HFF-Myc (cell line): ENCODE data around the gene MLLT3.

ENCODE experiments used
- DNase-seq: peaks from one replicate; pipeline ENCODE4 v3.0.0-alpha.2; 2011; ENCODE audit warnings: low read depth; ENCODE audit errors: extremely low read depth
- H3K4me3 ChIP-seq: replicated peaks from 2 replicates; pipeline ENCODE4 v1.5.1; 2011; ENCODE audit warnings: low read depth, mild to moderate bottlenecking, control low read depth, low read length
- TF ChIP-seq, protein P1 (sequence below): IDR thresholded peaks from 2 replicates; pipeline ENCODE4 v1.5.1; 2012; ENCODE audit warnings: mild to moderate bottlenecking, low read depth, low read length, control low read depth; ENCODE audit errors: missing control alignments

MLLT3 gene

DNA sequence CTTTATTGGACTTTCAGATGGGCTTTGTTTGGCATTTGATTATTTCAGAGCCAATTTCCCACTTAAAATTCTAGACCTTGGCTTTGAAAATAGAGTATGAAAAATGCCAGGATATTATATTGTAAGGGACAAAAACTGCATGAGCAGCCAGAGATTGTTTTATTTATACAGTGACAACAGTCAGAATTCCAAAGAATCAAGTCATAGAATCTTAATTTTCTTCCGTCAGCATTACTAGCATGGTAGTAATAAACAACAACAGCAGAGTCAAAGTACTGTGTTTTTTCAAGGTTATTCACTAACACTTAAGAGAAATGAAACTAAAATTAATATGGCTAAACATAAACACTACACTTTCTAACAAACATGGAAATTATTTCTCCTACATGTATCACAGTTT, 52.2 kb downstream of the MLLT3 start:
- TF ChIP-seq, protein P1, sequence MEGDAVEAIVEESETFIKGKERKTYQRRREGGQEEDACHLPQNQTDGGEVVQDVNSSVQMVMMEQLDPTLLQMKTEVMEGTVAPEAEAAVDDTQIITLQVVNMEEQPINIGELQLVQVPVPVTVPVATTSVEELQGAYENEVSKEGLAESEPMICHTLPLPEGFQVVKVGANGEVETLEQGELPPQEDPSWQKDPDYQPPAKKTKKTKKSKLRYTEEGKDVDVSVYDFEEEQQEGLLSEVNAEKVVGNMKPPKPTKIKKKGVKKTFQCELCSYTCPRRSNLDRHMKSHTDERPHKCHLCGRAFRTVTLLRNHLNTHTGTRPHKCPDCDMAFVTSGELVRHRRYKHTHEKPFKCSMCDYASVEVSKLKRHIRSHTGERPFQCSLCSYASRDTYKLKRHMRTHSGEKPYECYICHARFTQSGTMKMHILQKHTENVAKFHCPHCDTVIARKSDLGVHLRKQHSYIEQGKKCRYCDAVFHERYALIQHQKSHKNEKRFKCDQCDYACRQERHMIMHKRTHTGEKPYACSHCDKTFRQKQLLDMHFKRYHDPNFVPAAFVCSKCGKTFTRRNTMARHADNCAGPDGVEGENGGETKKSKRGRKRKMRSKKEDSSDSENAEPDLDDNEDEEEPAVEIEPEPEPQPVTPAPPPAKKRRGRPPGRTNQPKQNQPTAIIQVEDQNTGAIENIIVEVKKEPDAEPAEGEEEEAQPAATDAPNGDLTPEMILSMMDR = no peak
- H3K4me3 ChIP-seq = no peak overlapping the region
- DNase-seq = no peak

GRCh38 chr9:20569525-20569924, 52.8 kb downstream of the MLLT3 start:
- TF ChIP-seq, protein P1 = no peak
- H3K4me3 ChIP-seq = no peak overlapping the region
- DNase-seq = no peak

- TF ChIP-seq, protein P1 = no peak
Measured at GRCh38 chr9:20568400-20568799, 53.9 kb downstream of the MLLT3 start.

GRCh38 chr9:20566401-20566800, 55.9 kb downstream of the MLLT3 start:
- no peak overlapping the region for H3K4me3 ChIP-seq
- no peak for DNase-seq
- TF ChIP-seq, protein P1 = no peak

More at GRCh38 chr9:20568400-20568799, 53.9 kb downstream of the MLLT3 start:
- H3K4me3 ChIP-seq = no peak overlapping the region
- DNase-seq = no peak

DNA sequence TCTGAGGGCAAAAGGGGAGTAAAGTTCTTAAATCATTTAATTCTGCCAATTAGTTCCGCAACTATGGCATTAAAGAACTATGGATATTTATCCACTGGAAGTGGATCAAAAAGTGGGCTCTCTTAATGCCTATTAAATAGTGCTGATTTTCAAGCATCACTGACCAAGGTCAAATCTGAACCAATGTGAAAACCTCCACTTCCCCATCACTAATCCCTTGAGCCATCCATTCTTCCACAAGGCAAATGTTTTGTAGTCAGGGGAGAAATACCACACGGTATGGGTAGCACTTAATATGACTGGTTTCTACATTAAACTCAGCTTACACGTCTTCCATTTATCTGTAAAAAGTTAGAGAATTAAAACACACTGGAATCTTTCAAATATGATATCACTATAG, 57.6 kb downstream of the MLLT3 start:
- TF ChIP-seq, protein P1 = no peak
- no peak overlapping the region for H3K4me3 ChIP-seq
- no peak for DNase-seq

DNA sequence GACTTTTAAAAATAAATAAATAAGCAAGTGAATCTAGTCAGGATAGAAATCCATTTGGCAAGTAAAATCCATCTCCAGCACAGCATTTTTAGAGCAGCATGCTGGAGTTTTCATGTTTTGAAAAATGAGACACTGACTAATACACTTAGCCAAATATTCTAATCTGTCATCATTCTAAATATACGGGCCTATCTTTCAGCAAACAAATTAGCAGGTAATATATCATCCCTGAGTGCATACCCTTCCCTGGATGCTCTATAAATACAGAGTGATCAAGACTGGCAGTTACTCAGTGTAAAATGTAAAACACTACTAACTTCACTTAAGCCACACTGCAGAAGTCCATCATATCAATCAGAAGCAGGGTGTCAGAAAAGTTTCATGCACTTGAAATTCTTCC, 58.4 kb downstream of the MLLT3 start:
- DNase-seq = no peak
- no peak overlapping the region for H3K4me3 ChIP-seq
- TF ChIP-seq, protein P1 = no peak

DNA sequence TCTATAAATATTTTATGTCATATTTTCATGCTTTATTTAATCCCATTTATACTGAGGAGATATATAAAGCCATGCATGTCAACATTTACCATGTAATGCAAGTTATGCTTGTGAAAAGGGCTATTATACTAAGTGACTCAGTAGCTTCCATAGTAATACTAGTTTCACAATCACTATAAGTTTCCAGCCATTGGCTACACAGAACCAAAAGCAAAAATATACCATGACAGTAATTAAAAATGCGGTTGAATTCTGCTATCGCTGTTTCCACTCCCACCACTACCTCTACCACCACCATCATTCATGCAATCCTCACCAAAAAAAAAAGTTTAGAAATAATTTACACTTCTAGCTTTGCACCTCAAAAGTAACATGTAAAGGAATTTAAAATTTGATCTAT, 60.2 kb downstream of the MLLT3 start:
- TF ChIP-seq, protein P1 = no peak
- DNase-seq = no peak
- no peak overlapping the region for H3K4me3 ChIP-seq
